AG10803 (cell line): ENCODE results near the gene KCTD2.
"Not testable (repeated sequence)": the region's sequence is repeated elsewhere in the genome, so short reads cannot be mapped to it uniquely, and the experiment has no call there.

ENCODE experiments used
- DNase-seq: peaks from one replicate; pipeline ENCODE4 v3.0.0; 2010; ENCODE audit warnings: low read depth
- H3K4me3 ChIP-seq: 2 replicates; pipeline ENCODE4 v1.5.1; 2011; ENCODE audit warnings: mild to moderate bottlenecking, low read length, control low read depth
- TF ChIP-seq, protein P1 (sequence below): conservative IDR thresholded peaks from 2 replicates; pipeline ENCODE4 v1.5.1; 2011; ENCODE audit warnings: mild to moderate bottlenecking, low read length, control low read depth, inconsistent platforms

Gene KCTD2

DNA sequence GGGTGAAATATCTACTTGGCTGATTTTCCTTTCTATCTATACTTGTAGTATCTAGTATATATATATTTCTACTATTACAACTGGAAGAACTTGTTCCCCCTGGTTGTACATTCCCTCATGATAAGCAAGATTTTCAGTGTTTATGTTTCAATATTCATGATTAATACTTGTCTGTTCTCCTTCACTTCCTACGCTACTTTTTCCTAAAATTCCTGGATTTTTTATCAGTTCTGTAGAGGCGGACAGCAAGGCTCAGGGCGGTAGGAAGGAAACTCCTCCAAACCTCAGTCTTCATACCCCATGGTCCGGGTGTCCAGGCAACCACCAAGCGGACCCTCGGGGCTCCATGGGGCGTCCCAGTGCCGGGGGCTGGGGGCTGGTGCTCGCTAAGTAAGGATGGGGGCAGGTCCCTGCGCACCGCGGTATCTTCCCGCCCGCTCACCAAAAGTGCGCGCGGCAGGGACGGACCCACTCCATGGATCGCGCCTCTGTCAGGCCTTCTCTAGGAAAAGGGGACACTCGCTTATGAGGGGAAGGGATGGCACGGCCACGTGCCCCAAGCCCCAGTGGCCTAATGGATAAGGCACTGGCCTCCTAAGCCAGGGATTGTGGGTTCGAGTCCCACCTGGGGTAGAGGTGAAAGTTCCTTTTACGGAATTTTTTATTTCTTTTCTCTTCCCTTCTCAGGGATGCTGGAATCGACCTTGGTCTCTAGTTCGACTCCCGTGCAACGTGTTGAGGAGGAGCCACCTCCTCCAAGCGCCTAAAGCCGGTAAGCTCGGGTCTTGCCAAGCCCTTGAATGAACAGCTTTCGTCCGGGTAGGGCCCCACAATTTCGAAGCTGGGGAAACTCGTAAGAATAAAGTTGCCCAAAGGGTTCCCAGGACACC lies 13.4 kb upstream of the KCTD2 start:
- peak; percentile 89 for DNase-seq
- peak overlapping the region; percentile 94 for H3K4me3 ChIP-seq
- TF ChIP-seq, protein P1, sequence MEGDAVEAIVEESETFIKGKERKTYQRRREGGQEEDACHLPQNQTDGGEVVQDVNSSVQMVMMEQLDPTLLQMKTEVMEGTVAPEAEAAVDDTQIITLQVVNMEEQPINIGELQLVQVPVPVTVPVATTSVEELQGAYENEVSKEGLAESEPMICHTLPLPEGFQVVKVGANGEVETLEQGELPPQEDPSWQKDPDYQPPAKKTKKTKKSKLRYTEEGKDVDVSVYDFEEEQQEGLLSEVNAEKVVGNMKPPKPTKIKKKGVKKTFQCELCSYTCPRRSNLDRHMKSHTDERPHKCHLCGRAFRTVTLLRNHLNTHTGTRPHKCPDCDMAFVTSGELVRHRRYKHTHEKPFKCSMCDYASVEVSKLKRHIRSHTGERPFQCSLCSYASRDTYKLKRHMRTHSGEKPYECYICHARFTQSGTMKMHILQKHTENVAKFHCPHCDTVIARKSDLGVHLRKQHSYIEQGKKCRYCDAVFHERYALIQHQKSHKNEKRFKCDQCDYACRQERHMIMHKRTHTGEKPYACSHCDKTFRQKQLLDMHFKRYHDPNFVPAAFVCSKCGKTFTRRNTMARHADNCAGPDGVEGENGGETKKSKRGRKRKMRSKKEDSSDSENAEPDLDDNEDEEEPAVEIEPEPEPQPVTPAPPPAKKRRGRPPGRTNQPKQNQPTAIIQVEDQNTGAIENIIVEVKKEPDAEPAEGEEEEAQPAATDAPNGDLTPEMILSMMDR = no peak

GRCh38 chr17:75034236-75034908 lies 12.7 kb upstream of the KCTD2 start:
- peak overlapping the region; percentile 94 for H3K4me3 ChIP-seq
- peak; percentile 85 for DNase-seq
- TF ChIP-seq, protein P1 = peak; percentile 16; the same call in 1 of the 2 replicates

- TF ChIP-seq, protein P1 = no peak
- H3K4me3 ChIP-seq = no peak overlapping the region
- DNase-seq = peak; percentile 82
Measured at GRCh38 chr17:75036643-75037268, 10.3 kb upstream of the KCTD2 start.

DNA sequence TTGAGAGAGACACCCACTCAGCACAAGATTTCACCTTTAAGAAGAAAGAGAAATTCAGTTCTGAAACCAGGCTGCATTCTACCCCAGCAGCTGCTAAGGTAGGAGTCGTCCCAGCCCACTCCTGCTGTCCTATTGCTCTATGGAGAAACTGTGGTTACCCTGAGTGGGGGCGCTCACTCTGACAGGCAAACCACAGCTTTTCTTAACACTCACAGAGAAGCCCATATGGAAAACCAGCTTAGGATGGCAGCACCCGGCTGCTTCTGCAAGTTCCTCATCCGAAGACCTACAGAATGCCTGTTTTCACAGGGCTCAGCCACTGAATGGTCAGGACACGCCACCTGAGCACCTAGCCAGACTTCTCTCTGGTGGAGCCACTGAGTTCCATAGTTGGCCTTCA lies 7.8 kb upstream of the KCTD2 start:
- TF ChIP-seq, protein P1 = no peak
- DNase-seq = no peak
- no peak overlapping the region for H3K4me3 ChIP-seq

DNA sequence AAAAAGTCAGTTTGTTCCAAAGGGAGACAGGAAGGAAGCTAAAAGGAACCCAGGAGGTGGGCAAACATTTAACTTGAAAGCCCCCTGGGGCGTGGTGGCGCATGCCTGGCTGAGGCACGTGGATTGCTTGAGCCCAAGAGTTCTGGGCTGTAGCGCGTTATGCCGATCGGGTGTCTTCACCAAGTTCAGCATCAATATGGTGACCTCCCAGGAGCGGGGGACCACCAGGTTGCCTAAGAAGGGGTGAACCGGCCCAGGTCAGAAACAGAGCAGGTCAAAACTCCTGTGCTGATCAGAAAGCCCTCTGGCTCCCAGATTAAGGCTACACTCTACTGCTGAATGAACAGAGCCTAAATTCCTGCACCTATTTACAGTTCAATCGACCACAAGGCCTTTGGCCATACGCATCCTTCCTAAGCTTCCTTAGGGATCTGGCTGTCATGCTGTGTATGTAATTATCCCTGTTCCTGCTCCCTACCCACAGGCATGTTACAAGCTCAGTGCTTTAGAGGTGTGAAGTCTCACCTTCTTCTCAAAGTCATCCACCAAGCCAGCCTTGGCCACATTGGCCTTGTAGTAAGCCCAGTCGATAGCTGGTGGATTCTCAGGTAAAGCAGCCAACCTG lies 5.3 kb upstream of the KCTD2 start:
- TF ChIP-seq, protein P1 = no peak

DNA sequence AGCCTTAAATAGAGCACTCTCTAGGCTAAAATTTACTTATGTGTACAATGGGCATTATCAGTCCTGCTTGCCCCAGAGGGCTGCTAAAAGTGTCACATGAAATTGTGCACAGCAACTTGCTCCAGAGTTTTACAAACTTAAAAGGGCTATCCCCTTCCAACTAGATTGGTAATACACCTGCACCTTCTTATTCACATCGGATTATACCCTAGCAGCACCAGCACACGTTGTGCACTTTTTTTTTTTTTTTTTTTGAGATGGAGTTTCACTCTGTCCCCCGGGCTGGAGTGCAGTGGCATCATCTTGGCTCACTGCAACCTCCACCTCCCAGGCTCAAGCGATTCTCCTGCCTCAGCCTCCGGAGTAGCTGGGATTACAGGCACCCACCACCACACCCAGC lies 3.2 kb upstream of the KCTD2 start:
- not testable (repeated sequence) for H3K4me3 ChIP-seq, DNase-seq

More for the DNA sequence above, 5.3 kb upstream of the KCTD2 start:
- no peak overlapping the region for H3K4me3 ChIP-seq
- DNase-seq = no peak

GRCh38 chr17:75044716-75045115 lies 2.3 kb upstream of the KCTD2 start:
- DNase-seq = no peak
- TF ChIP-seq, protein P1 = no peak
- H3K4me3 ChIP-seq = no peak overlapping the region

DNA sequence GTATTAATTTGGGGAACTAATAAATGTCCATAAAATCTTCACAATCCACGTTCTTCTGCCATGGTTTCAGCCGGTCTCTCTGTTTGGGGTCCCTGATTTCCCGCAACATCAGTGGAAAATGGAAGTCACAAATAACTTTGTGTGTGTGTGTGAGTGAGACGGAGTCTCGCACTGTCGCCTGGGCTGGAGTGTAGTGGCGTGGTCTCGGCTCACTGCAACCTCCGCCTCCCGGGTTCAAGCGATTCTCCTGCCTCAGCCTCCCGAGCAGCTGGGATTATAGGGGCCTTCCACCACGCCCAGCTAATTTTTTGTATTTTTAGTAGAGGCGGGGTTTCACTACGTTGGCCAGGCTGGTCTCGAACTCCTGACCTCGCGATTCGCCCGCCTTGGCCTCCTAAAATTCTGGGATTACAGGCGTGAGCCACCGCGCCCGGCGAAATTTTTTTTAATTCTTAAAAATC lies 1.0 kb upstream of the KCTD2 start:
- not testable (repeated sequence) for DNase-seq
- peak overlapping the region; percentile 98 for H3K4me3 ChIP-seq
